MM.1S (cell line): ENCODE data around the gene CHRM2.

Experiments used
- CTCF ChIP-seq: fragments of 300-600 bp; sonication (generic); IDR thresholded peaks from 2 replicates; pipeline ENCODE4 v1.5.1; 2016; ENCODE audit warnings: antibody characterized with exemption, low read length, mixed read lengths
- EZH2 ChIP-seq: fragments of 300-600 bp; sonication (generic); optimal IDR thresholded peaks from 2 replicates; pipeline ENCODE3; 2017; ENCODE audit warnings: low read depth, mild to moderate bottlenecking, antibody characterized with exemption, low read length, mixed read lengths
- EZH2phosphoT487 ChIP-seq: fragments of 300-600 bp; sonication (generic); IDR thresholded peaks from 2 replicates; pipeline ENCODE4 v1.6.1; 2018; ENCODE audit warnings: antibody characterized with exemption, low read length

GRCh38 chr7:136940122-136940521 is 71.7 kb downstream of the CHRM2 start:
- TF ChIP-seq CTCF (no peak), EZH2 (no peak), EZH2phosphoT487 (no peak)
